ENCODE results near the gene C2orf92.

C2orf92 gene

GRCh38 chr2:97646977-97647376 is 22.5 kb upstream of the C2orf92 start:
- Histone ChIP-seq H3K27me3 (ENCODE audit: control insufficient read depth, low read length) (no peaks in the 10 kb centered on the region), H3K9me3 (ENCODE audit: control insufficient read depth, insufficient read depth, low read length) (no peaks in the 10 kb centered on the region), H3K79me2 (ENCODE audit: control insufficient read depth, low read length) (peaks cover 25% of the 10 kb centered on the region), H3K4me3 (ENCODE audit: low read length) (peak overlapping the region; percentile 100), H3K4me1 (ENCODE audit: control insufficient read depth, low read length) (peaks cover 20% of the 10 kb centered on the region), H3F3A (ENCODE audit: control insufficient read depth, insufficient read depth) (peaks cover 10% of the 10 kb centered on the region), H3K4me2 (ENCODE audit: low read length) (peak overlapping the region; percentile 98), H4K20me1 (ENCODE audit: control insufficient read depth, insufficient read depth, low read depth, low read length) (no peaks in the 10 kb centered on the region), H3K9me2 (replicated peaks; ENCODE audit: control insufficient read depth, low read length) (no peaks in the 10 kb centered on the region), H3K27ac (ENCODE audit: low read depth, low read length) (no peak overlapping the region), H3K36me3 (ENCODE audit: control insufficient read depth, low read length) (peaks cover 45% of the 10 kb centered on the region)
- TF ChIP-seq EZH2phosphoT487 (IDR thresholded peaks at IDR 0.05; ENCODE audit: borderline replicate concordance, low read length) (no peak), CTCF (IDR thresholded peaks at IDR 0.05; ENCODE audit: low read depth, low read length, poor library complexity, severe bottlenecking) (no peak)

- no peaks in the 10 kb centered on the region for H3K27me3 ChIP-seq (ENCODE audit: control insufficient read depth, low read length)
- no peaks in the 10 kb centered on the region for H3K9me2 ChIP-seq (replicated peaks; ENCODE audit: control insufficient read depth, low read length)
- no peak overlapping the region for H3K4me2 ChIP-seq (ENCODE audit: low read length)
- H3K9me3 ChIP-seq (ENCODE audit: control insufficient read depth, insufficient read depth, low read length) = no peaks in the 10 kb centered on the region
- H4K20me1 ChIP-seq (ENCODE audit: control insufficient read depth, insufficient read depth, low read depth, low read length) = no peaks in the 10 kb centered on the region
- peaks cover 50% of the 10 kb centered on the region for H3K36me3 ChIP-seq (ENCODE audit: control insufficient read depth, low read length)
- H3K4me1 ChIP-seq (ENCODE audit: control insufficient read depth, low read length) = peaks cover 10% of the 10 kb centered on the region
- TF ChIP-seq CTCF (IDR thresholded peaks at IDR 0.05; ENCODE audit: low read depth, low read length, poor library complexity, severe bottlenecking) (no peak), EZH2phosphoT487 (IDR thresholded peaks at IDR 0.05; ENCODE audit: borderline replicate concordance, low read length) (no peak)
- H3K27ac ChIP-seq (ENCODE audit: low read depth, low read length) = no peak overlapping the region
- no peak overlapping the region for H3K4me3 ChIP-seq (ENCODE audit: low read length)
- H3K79me2 ChIP-seq (ENCODE audit: control insufficient read depth, low read length) = peaks cover 19% of the 10 kb centered on the region
- peaks cover 13% of the 10 kb centered on the region for H3F3A ChIP-seq (ENCODE audit: control insufficient read depth, insufficient read depth)
Measured at GRCh38 chr2:97651114-97651513, 18.4 kb upstream of the C2orf92 start.

- Histone ChIP-seq H3K27me3 (ENCODE audit: control insufficient read depth, low read length) (no peaks in the 10 kb centered on the region), H3K9me2 (replicated peaks; ENCODE audit: control insufficient read depth, low read length) (no peaks in the 10 kb centered on the region), H4K20me1 (ENCODE audit: control insufficient read depth, insufficient read depth, low read depth, low read length) (no peaks in the 10 kb centered on the region), H3K36me3 (ENCODE audit: control insufficient read depth, low read length) (peaks cover 49% of the 10 kb centered on the region), H3K79me2 (ENCODE audit: control insufficient read depth, low read length) (no peaks in the 10 kb centered on the region), H3K9me3 (ENCODE audit: control insufficient read depth, insufficient read depth, low read length) (no peaks in the 10 kb centered on the region), H3F3A (ENCODE audit: control insufficient read depth, insufficient read depth) (peaks cover 13% of the 10 kb centered on the region), H3K27ac (ENCODE audit: low read depth, low read length) (no peak overlapping the region), H3K4me1 (ENCODE audit: control insufficient read depth, low read length) (no peaks in the 10 kb centered on the region), H3K4me3 (ENCODE audit: low read length) (no peak overlapping the region), H3K4me2 (ENCODE audit: low read length) (no peak overlapping the region)
- TF ChIP-seq CTCF (IDR thresholded peaks at IDR 0.05; ENCODE audit: low read depth, low read length, poor library complexity, severe bottlenecking) (no peak), EZH2phosphoT487 (IDR thresholded peaks at IDR 0.05; ENCODE audit: borderline replicate concordance, low read length) (no peak)
Measured at GRCh38 chr2:97653473-97653872, 16.0 kb upstream of the C2orf92 start.

GRCh38 chr2:97653874-97654273 is 15.6 kb upstream of the C2orf92 start:
- no peak overlapping the region for H3K4me3 ChIP-seq (ENCODE audit: low read length)
- H3K4me1 ChIP-seq (ENCODE audit: control insufficient read depth, low read length) = no peaks in the 10 kb centered on the region
- H3K79me2 ChIP-seq (ENCODE audit: control insufficient read depth, low read length) = no peaks in the 10 kb centered on the region
- TF ChIP-seq CTCF (IDR thresholded peaks at IDR 0.05; ENCODE audit: low read depth, low read length, poor library complexity, severe bottlenecking) (no peak), EZH2phosphoT487 (IDR thresholded peaks at IDR 0.05; ENCODE audit: borderline replicate concordance, low read length) (no peak)
- no peaks in the 10 kb centered on the region for H3K9me3 ChIP-seq (ENCODE audit: control insufficient read depth, insufficient read depth, low read length)
- H3K27ac ChIP-seq (ENCODE audit: low read depth, low read length) = no peak overlapping the region
- peaks cover 49% of the 10 kb centered on the region for H3K36me3 ChIP-seq (ENCODE audit: control insufficient read depth, low read length)
- H3K27me3 ChIP-seq (ENCODE audit: control insufficient read depth, low read length) = no peaks in the 10 kb centered on the region
- H3F3A ChIP-seq (ENCODE audit: control insufficient read depth, insufficient read depth) = peaks cover 13% of the 10 kb centered on the region
- H3K4me2 ChIP-seq (ENCODE audit: low read length) = no peak overlapping the region
- H3K9me2 ChIP-seq (replicated peaks; ENCODE audit: control insufficient read depth, low read length) = no peaks in the 10 kb centered on the region
- no peaks in the 10 kb centered on the region for H4K20me1 ChIP-seq (ENCODE audit: control insufficient read depth, insufficient read depth, low read depth, low read length)
